GM18870 (cell line): ENCODE results near the gene TOMM7.
A peak's percentile ranks its signal among the peaks of the same experiment; 100 is the strongest.
"Not testable (repeated sequence)": the region's sequence is repeated elsewhere in the genome, so short reads cannot be mapped to it uniquely, and the experiment has no call there.

Experiments
- ATAC-seq: cut with Tn5 transposase; IDR thresholded peaks from one replicate; pipeline ENCODE4 v1.9.1; 2021; ENCODE audit warnings: moderate library complexity; ENCODE audit not compliant: unreplicated experiment

Gene TOMM7

GRCh38 chr7:22790640-22791039 lies 32.0 kb downstream of the TOMM7 start:
- ATAC-seq, result not testable (repeated sequence)

GRCh38 chr7:22787951-22788350 lies 34.7 kb downstream of the TOMM7 start:
- ATAC-seq, result no peak

- no peak for ATAC-seq
Observed at GRCh38 chr7:22786290-22786932, 36.2 kb downstream of the TOMM7 start.

- no peak for ATAC-seq
Observed at GRCh38 chr7:22784346-22784745, 38.3 kb downstream of the TOMM7 start.

GRCh38 chr7:22783421-22783820 lies 39.2 kb downstream of the TOMM7 start:
- no peak for ATAC-seq

GRCh38 chr7:22782616-22783232 lies 39.9 kb downstream of the TOMM7 start:
- ATAC-seq, result peak; percentile 69

GRCh38 chr7:22781230-22781711 lies 41.4 kb downstream of the TOMM7 start:
- ATAC-seq, result no peak

- not testable (repeated sequence) for ATAC-seq
Observed at GRCh38 chr7:22779730-22780323, 42.8 kb downstream of the TOMM7 start.

GRCh38 chr7:22776964-22777363 lies 45.7 kb downstream of the TOMM7 start:
- ATAC-seq, result no peak

- ATAC-seq, result no peak
Observed at GRCh38 chr7:22772885-22773284, 49.8 kb downstream of the TOMM7 start.

GRCh38 chr7:22771872-22772228 lies 50.8 kb downstream of the TOMM7 start:
- ATAC-seq, result no peak

GRCh38 chr7:22771194-22771871 lies 51.3 kb downstream of the TOMM7 start:
- ATAC-seq, result no peak

GRCh38 chr7:22765609-22766008 lies 57.0 kb downstream of the TOMM7 start:
- peak; percentile 64 for ATAC-seq
